Suprapubic skin (tissue), 4 donors: ENCODE measurements around the gene KSR2. TPM values are rescaled to one million over a fixed set of nuclear protein-coding genes. Genes with fewer than 3 reads are reported as not detected.

ENCODE experiments used
- DNase-seq, 2 donors: peaks; one replicate each; pipeline ENCODE4 v3.0.0-alpha.2; 2019; ENCODE audit warnings: low spot score in 2 of 2
- H3K27ac ChIP-seq: fragments of 200-600 bp; sonication (generic); one replicate; pipeline ENCODE4 v1.5.1; 2019
- H3K27me3 ChIP-seq: fragments of 200-600 bp; sonication (generic); one replicate; pipeline ENCODE4 v1.5.1; 2019
- H3K36me3 ChIP-seq: fragments of 200-600 bp; sonication (generic); one replicate; pipeline ENCODE4 v1.5.1; 2019
- H3K4me1 ChIP-seq: fragments of 200-600 bp; sonication (generic); one replicate; pipeline ENCODE4 v1.5.1; 2019
- H3K4me3 ChIP-seq: fragments of 200-600 bp; sonication (generic); one replicate; pipeline ENCODE4 v1.5.1; 2019; ENCODE audit warnings: mild to moderate bottlenecking
- H3K9me3 ChIP-seq: fragments of 200-600 bp; sonication (generic); one replicate; pipeline ENCODE4 v1.5.1; 2019
- CTCF ChIP-seq, 2 donors: fragments of 200-600 bp in 1 of 2; fragments of 450-650 bp in 1 of 2; sonication (generic) in 1 of 2; IDR thresholded peaks; one replicate each; pipeline ENCODE4 v1.5.1; 2016 to 2019; ENCODE audit warnings: antibody characterized with exemption in 2 of 2, mild to moderate bottlenecking in 1 of 2, moderate library complexity in 1 of 2
- EP300 ChIP-seq: sonication (generic); formaldehyde crosslinking; IDR thresholded peaks from one replicate; pipeline ENCODE4 v1.6.1; 2017; ENCODE audit warnings: antibody characterized with exemption
- POLR2A ChIP-seq, 2 donors: fragments of 450-650 bp; IDR thresholded peaks; one replicate each; pipeline ENCODE4 v1.6.1; 2017; ENCODE audit warnings: antibody characterized with exemption in 2 of 2, mild to moderate bottlenecking in 2 of 2, moderate library complexity in 2 of 2
- POLR2AphosphoS5 ChIP-seq, 3 donors: sonication (generic); formaldehyde crosslinking; IDR thresholded peaks; one replicate each; pipeline ENCODE4 v1.6.1; 2017; ENCODE audit warnings: antibody characterized with exemption in 3 of 3
- WGBS: methylation state at CpG from one replicate; pipeline ENCODE4 v1.1.5; 2018; 5-methylcytosine and 5-hydroxymethylcytosine counted together
- total RNA-seq, 4 donors: library from RNA; depleted of rRNA; stranded (reverse); fragments of >200 nt; gene quantifications; one replicate each; pipeline ENCODE4 v1.1.0, GENCODE V29; 2016

KSR2 gene
- total RNA-seq, 4 donors from 2014 or later = 0.24 to 0.39 (median 0.38) TPM; not detected in 1

- TF ChIP-seq POLR2AphosphoS5 (IDR thresholded peaks at IDR 0.05) (no peak), POLR2A (IDR thresholded peaks at IDR 0.05) (no peak), EP300 (no peak), CTCF (IDR thresholded peaks at IDR 0.05) (no peak)
- H3K9me3 ChIP-seq = no peaks in the 10 kb centered on the region
- H3K36me3 ChIP-seq = no peaks in the 10 kb centered on the region
- H3K4me3 ChIP-seq = no peak overlapping the region
- 54% methylated on average over 2 of the region's 2 CpGs for WGBS
- H3K27ac ChIP-seq = no peak overlapping the region
- DNase-seq = no peak
- no peaks in the 10 kb centered on the region for H3K27me3 ChIP-seq
- H3K4me1 ChIP-seq = no peaks in the 10 kb centered on the region
These were observed 78.1 kb downstream of the KSR2 start for GRCh38 chr12:117890644-117891043.

DNA sequence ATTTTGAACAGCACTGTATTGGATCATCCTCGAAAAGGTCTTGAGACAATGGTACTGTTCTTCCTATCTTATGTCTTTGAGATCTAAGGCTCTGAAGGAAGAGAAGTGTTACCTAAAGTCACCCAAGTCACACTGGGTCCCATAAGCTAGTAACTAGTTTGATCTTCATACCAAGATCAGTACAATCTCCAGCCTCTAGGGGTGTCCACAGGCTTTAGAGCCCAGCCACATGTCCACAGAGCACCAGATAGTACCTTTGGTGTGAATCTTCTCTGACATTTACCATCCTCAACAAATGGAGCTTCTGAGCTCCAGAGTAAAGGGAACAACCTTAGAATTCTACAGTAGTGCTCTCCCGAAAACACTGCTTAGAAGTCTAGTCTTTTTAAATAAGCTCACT lies 78.7 kb downstream of the KSR2 start:
- WGBS = 81% methylated on average over 2 of the region's 2 CpGs
- TF ChIP-seq POLR2A (IDR thresholded peaks at IDR 0.05) (no peak), EP300 (no peak), POLR2AphosphoS5 (IDR thresholded peaks at IDR 0.05) (no peak), CTCF (IDR thresholded peaks at IDR 0.05) (no peak)

DNA sequence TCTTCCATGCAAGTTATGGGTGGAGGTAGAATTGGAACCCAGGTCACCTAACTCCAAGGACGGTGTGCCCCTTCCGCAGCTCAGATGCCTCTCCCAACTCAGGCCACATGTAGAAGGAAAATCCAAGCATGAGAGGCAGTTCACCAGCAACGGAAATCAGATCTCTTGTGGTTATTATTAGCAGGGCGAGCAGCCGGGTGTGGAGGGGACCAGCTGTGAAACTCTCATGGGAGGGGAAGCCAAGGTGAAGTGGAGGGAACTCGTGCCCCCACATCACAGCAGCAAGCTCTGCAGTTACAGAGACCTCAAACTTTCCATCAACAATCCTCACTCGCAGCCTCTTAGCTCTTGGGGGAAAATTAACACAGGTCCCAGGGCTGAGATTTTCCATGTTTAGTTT lies 79.7 kb downstream of the KSR2 start:
- no peaks in the 10 kb centered on the region for H3K27me3 ChIP-seq
- H3K4me3 ChIP-seq = no peak overlapping the region
- TF ChIP-seq EP300 (no peak), POLR2AphosphoS5 (IDR thresholded peaks at IDR 0.05) (no peak), CTCF (IDR thresholded peaks at IDR 0.05) (no peak)
- no peaks in the 10 kb centered on the region for H3K9me3 ChIP-seq
- no peak for DNase-seq
- no peaks in the 10 kb centered on the region for H3K4me1 ChIP-seq
- H3K27ac ChIP-seq = no peak overlapping the region
- 88% methylated on average over 7 of the region's 7 CpGs for WGBS
- H3K36me3 ChIP-seq = no peaks in the 10 kb centered on the region

More for the DNA sequence above, 78.7 kb downstream of the KSR2 start:
- DNase-seq = no peak
- no peaks in the 10 kb centered on the region for H3K9me3 ChIP-seq
- H3K4me3 ChIP-seq = no peak overlapping the region
- H3K27ac ChIP-seq = no peak overlapping the region
- no peaks in the 10 kb centered on the region for H3K27me3 ChIP-seq
- H3K36me3 ChIP-seq = no peaks in the 10 kb centered on the region
- no peaks in the 10 kb centered on the region for H3K4me1 ChIP-seq

- DNase-seq = no peak
- H3K36me3 ChIP-seq = no peaks in the 10 kb centered on the region
- no peaks in the 10 kb centered on the region for H3K27me3 ChIP-seq
- 95% methylated on average over 3 of the region's 3 CpGs for WGBS
- H3K4me1 ChIP-seq = no peaks in the 10 kb centered on the region
- H3K27ac ChIP-seq = no peak overlapping the region
- H3K4me3 ChIP-seq = no peak overlapping the region
- H3K9me3 ChIP-seq = no peaks in the 10 kb centered on the region
- no peak for TF ChIP-seq CTCF (IDR thresholded peaks at IDR 0.05)
- no peak for TF ChIP-seq POLR2AphosphoS5 (IDR thresholded peaks at IDR 0.05)
- TF ChIP-seq POLR2A (IDR thresholded peaks at IDR 0.05) = no peak
- TF ChIP-seq EP300 = no peak
These were observed 83.6 kb downstream of the KSR2 start for GRCh38 chr12:117885211-117885610.

DNA sequence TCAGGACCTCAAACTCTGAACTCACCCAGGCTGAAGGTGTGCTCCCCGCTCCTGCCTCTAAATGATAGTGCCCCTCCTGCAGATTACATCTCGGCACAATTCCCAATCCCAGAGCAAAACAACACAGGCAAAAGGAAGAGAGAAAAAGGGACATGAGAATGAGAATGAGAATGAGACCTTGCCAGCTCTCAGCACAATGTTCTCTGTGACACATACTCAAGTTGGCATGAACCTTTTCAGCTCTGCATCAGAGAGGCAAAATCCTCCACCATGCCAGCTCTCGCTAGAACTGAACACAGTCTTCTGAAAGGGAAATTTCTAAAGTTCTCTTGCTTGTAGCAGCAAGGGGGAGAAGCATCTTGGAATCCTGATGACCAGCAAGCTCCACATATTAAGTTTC lies 84.6 kb downstream of the KSR2 start:
- H3K4me3 ChIP-seq = no peak overlapping the region
- H3K27ac ChIP-seq = no peak overlapping the region
- no peaks in the 10 kb centered on the region for H3K9me3 ChIP-seq
- DNase-seq = no peak
- no peaks in the 10 kb centered on the region for H3K4me1 ChIP-seq
- H3K27me3 ChIP-seq = no peaks in the 10 kb centered on the region
- H3K36me3 ChIP-seq = no peaks in the 10 kb centered on the region
- no peak for TF ChIP-seq POLR2A (IDR thresholded peaks at IDR 0.05)
- WGBS = 63% methylated on average over 3 of the region's 3 CpGs

DNA sequence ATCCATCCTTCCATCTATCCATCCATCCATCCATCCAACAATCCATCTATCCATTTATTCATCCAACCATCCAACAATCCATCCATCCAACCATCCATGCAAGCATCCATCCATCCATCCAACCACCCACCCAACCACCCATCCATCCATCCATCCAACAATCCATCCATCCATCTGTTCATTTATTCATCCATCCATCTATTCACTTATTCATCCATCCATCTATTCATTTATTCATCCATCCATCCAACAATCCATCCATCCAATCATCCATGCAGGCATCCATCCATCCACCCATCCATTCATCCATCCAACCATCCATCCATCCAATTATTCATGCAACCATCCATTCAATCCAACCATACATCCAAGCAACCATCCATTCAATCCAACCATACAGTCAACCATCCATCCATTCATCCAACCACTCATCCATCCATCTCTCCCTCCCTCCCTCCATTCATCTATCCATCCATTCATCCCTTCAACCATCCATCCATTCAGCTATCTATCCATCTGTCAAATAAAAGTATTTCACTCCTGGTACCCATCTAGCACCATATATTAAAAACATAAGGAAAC lies 86.1 kb downstream of the KSR2 start:
- no peaks in the 10 kb centered on the region for H3K4me1 ChIP-seq
- no peaks in the 10 kb centered on the region for H3K9me3 ChIP-seq
- no peak overlapping the region for H3K4me3 ChIP-seq
- H3K27ac ChIP-seq = no peak overlapping the region
- TF ChIP-seq POLR2AphosphoS5 (IDR thresholded peaks at IDR 0.05) (no peak), EP300 (no peak), CTCF (IDR thresholded peaks at IDR 0.05) (no peak), POLR2A (IDR thresholded peaks at IDR 0.05) (no peak)
- no peak for DNase-seq
- no peaks in the 10 kb centered on the region for H3K36me3 ChIP-seq
- peaks cover 7% of the 10 kb centered on the region for H3K27me3 ChIP-seq
